Esophagus squamous epithelium (tissue), 5 donors: ENCODE results near the gene GADD45B. TPM values are rescaled to one million over a fixed set of nuclear protein-coding genes. Genes with fewer than 3 reads are reported as not detected.
"Not testable (repeated sequence)": the region's sequence is repeated elsewhere in the genome, so short reads cannot be mapped to it uniquely, and the experiment has no call there.

Experiments
- DNase-seq: peaks from one replicate; lab custom pipeline; 2025; lab: John Stamatoyannopoulos, UW
- H3K27ac ChIP-seq, 4 donors: fragments of 200-600 bp; sonication (generic); one replicate each; pipeline ENCODE4 v1.5.1; 2016 to 2019; ENCODE audit warnings: mild to moderate bottlenecking in 1 of 4
- H3K27me3 ChIP-seq, 4 donors: fragments of 200-600 bp; sonication (generic); 1 replicate in 3 of 4; 2 replicates in 1 of 4; pipeline versions ENCODE4 v1.5.1 to v1.6.0; 2017 to 2021; ENCODE audit warnings: antibody characterized with exemption in 1 of 4
- H3K36me3 ChIP-seq, 3 donors: fragments of 200-600 bp; sonication (generic); one replicate each; pipeline ENCODE4 v1.5.1; 2016 to 2019
- H3K4me1 ChIP-seq, 3 donors: fragments of 200-600 bp; sonication (generic); one replicate each; pipeline ENCODE4 v1.5.1; 2017 to 2019
- H3K4me3 ChIP-seq, 4 donors: fragments of 200-600 bp; sonication (generic); 1 replicate in 3 of 4; 2 replicates in 1 of 4; pipeline ENCODE4 v1.5.1; 2016 to 2019; ENCODE audit warnings: mild to moderate bottlenecking in 2 of 4, moderate library complexity in 1 of 4
- H3K9me3 ChIP-seq, 3 donors: fragments of 200-600 bp; sonication (generic); one replicate each; pipeline ENCODE4 v1.5.1; 2016 to 2019
- CTCF ChIP-seq, 6 experiments: fragments of 450-650 bp in 4 of 6; fragments of 200-600 bp in 2 of 6; sonication (generic) in 2 of 6; IDR thresholded peaks; one replicate each; pipeline ENCODE4 v1.5.1; 2016 to 2019; ENCODE audit warnings: antibody characterized with exemption in 6 of 6, mild to moderate bottlenecking in 4 of 6, moderate library complexity in 4 of 6
- POLR2A ChIP-seq, 4 donors: fragments of 450-650 bp; IDR thresholded peaks; one replicate each; pipeline ENCODE4 v1.6.1; 2017; ENCODE audit warnings: antibody characterized with exemption in 4 of 4, mild to moderate bottlenecking in 4 of 4, moderate library complexity in 3 of 4
- WGBS, 2 donors: methylation state at CpG; one replicate each; pipeline ENCODE4 v1.1.5; 2018; 5-methylcytosine and 5-hydroxymethylcytosine counted together
- intact Hi-C: fragments of 100-400 bp; cut with DNase I; formaldehyde crosslinking; loops from one replicate; pipeline ENCODE4 v1.15.0; 2022
- total RNA-seq, 4 donors: library from RNA; depleted of rRNA; stranded (reverse); fragments of >200 nt; gene quantifications; one replicate each; pipeline ENCODE4 v1.1.0, GENCODE V29; 2016
- donor health status: DM: yes; HTN: yes; CAD: no.

Gene GADD45B
- total RNA-seq, 4 donors from 2014 or later: 21.6 to 40.1 (median 28.7) TPM

- TF ChIP-seq CTCF (IDR thresholded peaks at IDR 0.05): no peak
- TF ChIP-seq POLR2A (IDR thresholded peaks at IDR 0.05): no peak
- no peak for DNase-seq
- Histone ChIP-seq H3K4me1 (peaks cover 16 to 42% (median 17%) of the 10 kb centered on the region in 3 donors), H3K27ac (peak overlapping the region; percentile 79 to 88 (median 84)), H3K36me3 (no peaks in the 10 kb centered on the region), H3K27me3 (no peaks in the 10 kb centered on the region), H3K9me3 (no peaks in the 10 kb centered on the region), H3K4me3 (peak overlapping the region in 3 of 4 donors; percentile 97 to 100 (median 99))
- WGBS, 2 donors: 84 to 88% methylated on average over 7 to 8 of the region's 8 CpGs
- intact Hi-C loops: no loop called here
Measured at GRCh38 chr19:2457394-2458037, 18.4 kb upstream of the GADD45B start.

- WGBS, 2 donors: 96% methylated on average over 4 to 5 of the region's 5 CpGs
- DNase-seq: no peak
- no peak overlapping the region for H3K27ac ChIP-seq
- no peaks in the 10 kb centered on the region for H3K27me3 ChIP-seq
- H3K9me3 ChIP-seq: no peaks in the 10 kb centered on the region
- intact Hi-C loops: no loop called here
- no peak overlapping the region for H3K4me3 ChIP-seq
- H3K36me3 ChIP-seq: no peaks in the 10 kb centered on the region
- TF ChIP-seq POLR2A (IDR thresholded peaks at IDR 0.05) (no peak), CTCF (IDR thresholded peaks at IDR 0.05) (no peak)
- H3K4me1 ChIP-seq: peaks cover 17 to 47% (median 19%) of the 10 kb centered on the region in 3 donors
Measured at GRCh38 chr19:2458054-2458453, 17.9 kb upstream of the GADD45B start.

- H3K36me3 ChIP-seq, DNase-seq, H3K9me3 ChIP-seq, H3K27ac ChIP-seq, H3K27me3 ChIP-seq, intact Hi-C loops, H3K4me3 ChIP-seq: not testable (repeated sequence)
- H3K4me1 ChIP-seq: peaks cover 17 to 47% (median 19%) of the 10 kb centered on the region in 3 donors
- 78 to 81% methylated on average over 4 to 10 of the region's 10 CpGs for WGBS, 2 donors
Measured at GRCh38 chr19:2458776-2459175, 17.2 kb upstream of the GADD45B start.

GRCh38 chr19:2460245-2460644 is 15.7 kb upstream of the GADD45B start:
- DNase-seq: no peak
- intact Hi-C loops: no loop called here
- Histone ChIP-seq H3K36me3 (no peaks in the 10 kb centered on the region), H3K27ac (no peak overlapping the region), H3K9me3 (no peaks in the 10 kb centered on the region), H3K27me3 (no peaks in the 10 kb centered on the region), H3K4me1 (peaks cover 16 to 38% (median 17%) of the 10 kb centered on the region in 3 donors), H3K4me3 (no peak overlapping the region)
- WGBS, 2 donors: 100% methylated on average over 1 of the region's 1 CpG
- TF ChIP-seq POLR2A (IDR thresholded peaks at IDR 0.05) (no peak), CTCF (IDR thresholded peaks at IDR 0.05) (no peak)

GRCh38 chr19:2461751-2462634 is 13.9 kb upstream of the GADD45B start:
- TF ChIP-seq CTCF (IDR thresholded peaks at IDR 0.05) (peak in 1 of 6 experiments; percentile 17), POLR2A (IDR thresholded peaks at IDR 0.05) (no peak)
- H3K4me3 ChIP-seq: peak overlapping the region; percentile 42 to 83 (median 62)
- intact Hi-C loops: no loop called here
- H3K27me3 ChIP-seq: no peaks in the 10 kb centered on the region
- peaks cover 10 to 26% (median 10%) of the 10 kb centered on the region in 3 donors for H3K4me1 ChIP-seq
- H3K36me3 ChIP-seq: no peaks in the 10 kb centered on the region
- no peak for DNase-seq
- H3K9me3 ChIP-seq: no peaks in the 10 kb centered on the region
- WGBS, 2 donors: 2 to 13% methylated on average over 11 to 18 of the region's 62 CpGs
- peak overlapping the region in 3 of 4 donors; percentile 53 to 62 (median 56) for H3K27ac ChIP-seq
